Measurements from ENCODE around the gene SNX8.

SNX8 gene

DNA sequence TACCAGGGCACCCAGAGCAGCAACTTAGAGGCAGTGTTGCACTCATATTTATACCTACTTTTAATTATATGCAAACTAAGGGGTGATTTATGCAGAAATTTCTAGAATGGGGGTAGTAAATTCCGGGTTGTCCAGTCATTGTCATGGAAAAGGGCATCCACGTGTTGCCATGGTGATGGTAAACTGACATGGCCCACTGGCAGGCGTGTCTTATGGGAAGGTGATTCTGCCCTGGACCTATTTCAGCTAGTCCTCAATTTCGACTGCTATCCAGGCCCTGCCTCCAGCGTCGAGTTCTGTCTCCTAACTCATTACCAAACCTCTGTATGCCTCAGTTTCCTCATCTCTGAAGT, 12.8 kb downstream of the SNX8 start:
- no peak overlapping the region for H3K4me3 ChIP-seq (ENCODE audit: low read depth, low read length)
- in situ Hi-C loops (cut with HindIII; ENCODE audit: low sequenced_read_pairs) = no loop called here
- no peak for TF ChIP-seq CTCF (IDR thresholded peaks at IDR 0.05; ENCODE audit: low read depth, low read length)
- DNase-seq (ENCODE audit: low read depth, low spot score) = no peak

DNA sequence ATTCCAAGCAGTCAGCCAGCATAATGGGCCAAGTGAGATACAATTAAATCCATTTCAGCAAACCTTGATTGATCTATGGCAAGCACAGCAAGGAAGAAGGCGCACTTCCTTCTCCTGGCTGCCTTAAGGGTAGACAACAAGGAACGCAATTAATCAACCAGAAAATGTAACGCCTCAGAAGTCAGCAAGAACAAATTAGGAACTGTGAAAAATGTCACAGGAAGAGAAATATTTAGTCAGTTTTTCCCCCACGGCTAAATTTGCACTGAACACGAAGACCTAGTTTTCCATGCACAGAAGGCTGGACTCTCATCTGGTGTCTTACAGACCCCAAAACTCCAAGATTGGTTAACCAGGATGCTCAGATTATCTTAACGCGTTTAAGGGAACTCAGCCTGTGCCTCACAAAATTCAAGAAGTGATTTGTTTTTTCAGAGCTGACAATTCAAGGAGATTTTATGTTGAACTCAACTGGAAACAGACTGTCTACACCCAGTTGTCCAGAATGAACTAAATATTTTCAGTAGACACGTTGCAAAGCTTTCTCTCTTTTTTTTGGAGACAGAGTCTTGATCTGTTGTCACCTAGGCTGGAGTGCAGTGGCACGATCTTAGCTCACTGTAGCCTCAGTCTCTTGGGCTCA, 14.2 kb downstream of the SNX8 start:
- H3K4me3 ChIP-seq (ENCODE audit: low read depth, low read length) = no peak overlapping the region
- in situ Hi-C loops (cut with HindIII; ENCODE audit: low sequenced_read_pairs) = no loop called here
- TF ChIP-seq CTCF (IDR thresholded peaks at IDR 0.05; ENCODE audit: low read depth, low read length) = no peak
- DNase-seq (ENCODE audit: low read depth, low spot score) = no peak

- H3K4me3 ChIP-seq (ENCODE audit: low read depth, low read length) = no peak overlapping the region
- no peak for TF ChIP-seq CTCF (IDR thresholded peaks at IDR 0.05; ENCODE audit: low read depth, low read length)
- in situ Hi-C loops (cut with HindIII; ENCODE audit: low sequenced_read_pairs) = no loop called here
- peak; percentile 78 for DNase-seq (ENCODE audit: low read depth, low spot score)
Observed at GRCh38 chr7:2299131-2299829, 15.0 kb downstream of the SNX8 start.

DNA sequence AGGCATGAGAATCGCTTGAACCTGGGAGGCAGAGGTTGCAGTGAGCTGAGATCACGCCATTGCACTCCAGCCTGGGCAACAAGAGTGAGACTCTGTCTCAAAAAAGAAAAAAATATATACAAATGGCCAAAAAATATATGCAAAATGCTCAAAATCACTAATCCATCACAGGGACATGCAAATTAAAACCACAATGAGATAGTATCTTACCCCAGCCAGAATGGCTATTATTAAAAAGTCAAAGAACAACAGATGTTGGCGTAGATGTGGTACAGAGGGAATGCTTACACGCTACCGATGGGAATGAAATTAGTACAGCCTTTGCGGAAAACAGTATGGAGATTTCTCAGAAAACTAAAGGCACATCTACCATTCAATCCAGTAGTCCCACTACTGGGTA, 17.4 kb downstream of the SNX8 start:
- no peak overlapping the region for H3K4me3 ChIP-seq (ENCODE audit: low read depth, low read length)
- no peak for TF ChIP-seq CTCF (IDR thresholded peaks at IDR 0.05; ENCODE audit: low read depth, low read length)
- no peak for DNase-seq (ENCODE audit: low read depth, low spot score)
- in situ Hi-C loops (cut with HindIII; ENCODE audit: low sequenced_read_pairs) = no loop called here

DNA sequence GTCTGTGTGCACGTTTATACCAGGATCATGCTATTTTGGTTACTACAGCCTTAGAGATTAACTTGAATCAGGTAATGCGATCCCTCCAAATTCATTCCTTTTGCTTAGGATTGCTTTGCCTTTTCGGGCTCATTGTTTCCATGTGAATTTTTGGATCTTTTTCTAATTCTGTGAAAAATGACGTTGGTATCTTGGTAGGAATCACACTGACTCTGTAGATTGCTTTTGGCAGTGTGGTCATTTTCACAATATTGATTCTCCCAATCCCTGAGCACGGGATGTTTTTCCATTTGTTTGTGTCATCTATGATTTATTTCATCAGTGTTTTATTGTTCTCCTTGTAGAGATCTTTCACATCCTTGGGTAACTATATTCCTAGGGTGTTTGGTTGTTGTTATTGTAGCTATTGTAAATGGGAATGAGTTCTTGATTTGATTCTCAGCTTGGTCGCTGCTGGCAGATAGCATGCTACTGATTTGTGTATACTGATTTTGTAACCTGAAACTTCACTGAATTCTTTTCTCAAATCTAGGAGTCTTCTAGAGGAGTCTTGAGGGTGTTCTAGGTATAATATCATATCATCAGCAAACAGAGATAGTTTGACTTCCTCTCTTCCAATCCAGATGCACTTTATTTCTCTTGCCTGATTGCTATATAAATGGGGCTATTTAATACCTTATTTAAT, 18.2 kb downstream of the SNX8 start:
- no peak overlapping the region for H3K4me3 ChIP-seq (ENCODE audit: low read depth, low read length)
- TF ChIP-seq CTCF (IDR thresholded peaks at IDR 0.05; ENCODE audit: low read depth, low read length) = no peak
- in situ Hi-C loops (cut with HindIII; ENCODE audit: low sequenced_read_pairs) = no loop called here
- DNase-seq (ENCODE audit: low read depth, low spot score) = no peak

GRCh38 chr7:2290877-2291276, 23.4 kb downstream of the SNX8 start:
- no peak for TF ChIP-seq CTCF (IDR thresholded peaks at IDR 0.05; ENCODE audit: low read depth, low read length)
- no peak for DNase-seq (ENCODE audit: low read depth, low spot score)
- in situ Hi-C loops (cut with HindIII; ENCODE audit: low sequenced_read_pairs) = no loop called here
- H3K4me3 ChIP-seq (ENCODE audit: low read depth, low read length) = no peak overlapping the region

All from astrocyte of the spinal cord (primary cell).